Measurements from ENCODE around the gene ARMH4.

DNA sequence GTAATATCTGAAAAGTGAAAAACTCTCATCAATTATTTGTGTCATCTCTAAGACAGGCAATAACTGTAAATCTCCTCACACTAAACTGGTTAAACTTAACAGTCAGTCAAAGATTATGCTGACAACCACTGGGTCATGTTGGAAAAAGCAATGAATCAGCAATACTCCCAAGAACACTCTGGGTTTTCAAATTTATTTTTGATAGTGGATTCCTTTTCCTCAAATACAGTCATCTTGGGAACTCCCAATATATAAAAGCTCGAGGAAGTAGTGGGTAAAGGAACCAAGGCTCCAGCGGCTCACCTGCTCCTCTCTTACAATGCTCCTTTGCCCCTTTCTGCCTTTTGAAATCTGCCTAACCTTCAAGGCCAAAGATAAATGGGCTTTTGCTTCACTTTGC, 70.0 kb downstream of the ARMH4 start:
- no peak for TF ChIP-seq SUZ12 (IDR thresholded peaks at IDR 0.05; ENCODE audit: extremely low read depth, insufficient read depth, insufficient read length)
- TF ChIP-seq YY1 (IDR thresholded peaks at IDR 0.05; ENCODE audit: insufficient read depth, insufficient read length): no peak
